Adrenal gland (tissue), 5 donors: Measurements from ENCODE around the gene LRRC71.

Experiments used
- CTCF ChIP-seq, 6 experiments: fragments of 450-650 bp in 4 of 6; fragments of 200-600 bp in 2 of 6; sonication (generic) in 1 of 6; IDR thresholded peaks; 1 replicate in 5 of 6; 2 replicates in 1 of 6; pipeline versions ENCODE4 v1.5.1 to v1.8.0; 2016 to 2021; ENCODE audit warnings: antibody characterized with exemption in 6 of 6, mild to moderate bottlenecking in 2 of 6, moderate library complexity in 1 of 6
- POLR2A ChIP-seq, 2 donors: fragments of 450-650 bp; IDR thresholded peaks; one replicate each; pipeline ENCODE4 v1.6.1; 2017; ENCODE audit warnings: antibody characterized with exemption in 2 of 2, mild to moderate bottlenecking in 2 of 2, moderate library complexity in 1 of 2
- donor health status: DM: no; HTN: no; CAD: no.

- no peak for TF ChIP-seq CTCF (IDR thresholded peaks at IDR 0.05)
- no peak for TF ChIP-seq POLR2A (IDR thresholded peaks at IDR 0.05)
Measured at GRCh38 chr1:156884560-156885184, 35.8 kb upstream of the LRRC71 start.
